ENCODE data around the gene TMBIM1.
"Not testable (repeated sequence)": the region's sequence is repeated elsewhere in the genome, so short reads cannot be mapped to it uniquely, and the experiment has no call there.

The TMBIM1 gene

DNA sequence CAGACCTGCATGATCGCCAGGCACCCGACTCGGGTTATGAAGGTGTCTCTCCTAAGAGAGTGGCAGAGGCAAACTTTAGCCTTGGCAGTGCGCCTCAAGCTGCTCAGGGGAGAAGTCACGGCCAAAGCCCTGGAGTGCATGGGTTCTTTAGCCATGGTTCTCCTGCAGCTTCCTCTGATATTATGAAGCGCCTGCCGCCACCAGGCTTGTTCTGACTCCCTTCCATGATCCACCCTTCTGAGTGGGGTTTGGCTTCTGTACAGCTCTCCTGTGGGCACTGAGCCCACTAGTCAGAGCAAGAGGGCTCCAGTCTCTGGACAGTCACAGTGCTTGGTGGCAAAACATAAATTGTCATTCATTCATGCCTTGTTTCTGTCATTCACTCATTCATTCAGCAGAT, 25.9 kb upstream of the TMBIM1 start:
- DNase-seq (ENCODE audit: low spot score) = no peak

DNA sequence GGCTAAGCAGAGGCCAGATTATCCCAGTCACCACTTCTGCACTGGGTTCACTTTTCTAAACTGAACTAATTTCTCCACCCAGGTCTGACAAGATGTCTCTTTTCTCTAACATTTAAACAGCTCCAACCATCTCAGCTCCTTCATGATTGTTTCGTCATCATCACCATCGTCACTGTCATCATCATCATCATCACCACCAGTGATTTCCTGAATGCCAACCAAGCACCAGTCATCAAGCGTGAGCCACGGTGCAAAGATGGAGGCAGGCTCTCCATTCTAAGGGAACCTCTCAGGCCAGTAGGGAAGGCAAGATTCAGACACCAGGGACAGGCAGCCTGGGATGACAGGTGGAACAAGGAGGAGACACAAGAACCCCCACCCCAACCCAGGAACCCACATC, 25.5 kb upstream of the TMBIM1 start:
- no peak for DNase-seq (ENCODE audit: low spot score)

DNA sequence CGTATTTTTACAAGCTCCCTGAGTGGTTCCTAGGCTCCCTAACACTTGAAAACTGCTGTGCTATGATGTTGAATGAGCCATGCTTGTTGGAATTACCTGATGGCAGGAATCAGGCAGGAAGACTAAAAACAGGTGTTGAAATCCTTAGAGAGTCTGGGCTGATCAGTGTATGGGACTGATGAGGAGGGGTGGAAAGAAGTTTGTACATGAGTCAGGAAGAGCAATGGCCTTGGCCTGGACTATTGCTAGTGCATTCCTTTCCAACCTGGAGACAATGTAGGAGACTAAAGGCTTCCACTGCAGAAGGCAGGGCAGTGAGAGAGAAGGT, 25.0 kb upstream of the TMBIM1 start:
- no peak for DNase-seq (ENCODE audit: low spot score)

DNA sequence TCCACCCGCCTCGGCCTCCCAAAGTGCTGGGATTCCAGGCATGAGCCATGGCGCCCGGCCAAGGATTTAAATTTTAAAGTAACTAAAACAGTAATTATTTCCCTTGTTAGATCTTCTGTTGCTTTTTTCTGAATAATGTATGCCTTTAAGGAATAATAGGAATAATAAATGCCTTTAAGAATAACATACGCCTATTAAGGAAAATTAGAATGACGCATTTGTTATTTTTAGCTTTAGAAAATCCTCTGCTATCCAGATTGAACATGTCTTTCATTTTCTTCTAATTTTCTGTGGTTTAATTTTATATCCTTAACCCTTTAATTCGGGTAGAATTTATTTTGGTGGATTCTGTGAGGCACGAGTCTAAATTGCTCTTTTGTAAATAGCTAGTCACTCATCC, 23.1 kb upstream of the TMBIM1 start:
- DNase-seq (ENCODE audit: low spot score) = no peak

DNA sequence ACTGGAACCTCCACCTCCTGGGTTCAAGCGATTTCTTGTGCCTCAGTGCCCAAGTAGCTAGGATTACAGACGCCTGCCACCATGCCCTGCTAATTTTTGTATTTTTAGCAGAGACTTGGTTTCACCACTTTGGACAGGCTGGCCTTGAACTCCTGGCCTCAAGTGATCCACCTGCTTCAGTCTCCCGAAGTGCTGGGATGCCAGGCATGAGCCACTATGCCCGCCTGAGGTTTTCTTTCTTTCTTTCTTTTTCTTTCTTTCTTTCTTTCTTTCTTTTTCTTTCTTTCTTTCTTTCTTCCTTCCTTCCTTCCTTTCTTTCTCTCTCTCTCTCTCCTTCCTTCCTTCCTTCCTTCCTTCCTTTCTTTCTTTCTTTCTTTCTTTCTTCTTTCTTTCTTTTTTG, 22.5 kb upstream of the TMBIM1 start:
- not testable (repeated sequence) for DNase-seq (ENCODE audit: low spot score)

DNA sequence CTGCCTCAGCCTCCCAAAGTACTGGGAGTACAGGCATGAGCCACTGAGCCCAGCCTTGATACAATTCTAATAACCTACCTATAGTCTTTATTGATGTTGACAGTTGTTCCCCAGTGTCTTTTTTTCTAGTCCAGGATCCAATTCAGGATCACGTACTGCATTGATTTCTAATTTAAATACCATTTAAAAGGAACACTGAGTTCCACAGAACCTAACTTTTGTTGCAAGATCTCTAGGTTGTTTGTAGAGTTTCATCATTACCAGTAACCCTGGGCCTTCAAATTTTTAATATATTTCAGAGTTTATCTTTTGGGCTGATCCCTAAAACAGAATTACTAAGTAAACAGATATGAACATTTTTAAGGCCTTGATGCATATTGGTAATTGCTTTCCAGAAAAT, 21.1 kb upstream of the TMBIM1 start:
- DNase-seq (ENCODE audit: low spot score) = no peak

DNA sequence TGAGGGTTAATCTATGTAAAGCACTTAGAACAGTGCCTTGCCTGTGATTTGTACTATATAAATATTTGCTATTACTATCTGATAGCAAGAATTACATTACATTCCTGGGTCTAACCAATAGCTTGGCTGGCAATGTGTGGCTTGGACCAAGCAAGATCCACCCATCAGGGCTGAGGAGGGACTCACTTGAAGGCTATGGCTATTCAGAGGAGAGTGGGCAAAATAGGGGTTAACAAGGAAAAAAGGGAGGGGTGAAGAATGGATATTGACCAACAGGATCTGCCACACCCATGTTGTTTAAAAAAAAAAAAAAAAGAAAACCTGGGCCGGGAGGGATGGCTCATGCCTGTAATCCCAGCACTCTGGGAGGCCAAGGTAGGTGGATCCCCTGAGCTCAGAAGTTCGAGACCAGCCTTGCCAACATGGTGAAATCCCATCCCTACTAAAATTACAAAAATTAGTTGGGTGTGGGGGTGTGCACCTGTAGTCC, 20.0 kb upstream of the TMBIM1 start:
- DNase-seq (ENCODE audit: low spot score) = no peak

DNA sequence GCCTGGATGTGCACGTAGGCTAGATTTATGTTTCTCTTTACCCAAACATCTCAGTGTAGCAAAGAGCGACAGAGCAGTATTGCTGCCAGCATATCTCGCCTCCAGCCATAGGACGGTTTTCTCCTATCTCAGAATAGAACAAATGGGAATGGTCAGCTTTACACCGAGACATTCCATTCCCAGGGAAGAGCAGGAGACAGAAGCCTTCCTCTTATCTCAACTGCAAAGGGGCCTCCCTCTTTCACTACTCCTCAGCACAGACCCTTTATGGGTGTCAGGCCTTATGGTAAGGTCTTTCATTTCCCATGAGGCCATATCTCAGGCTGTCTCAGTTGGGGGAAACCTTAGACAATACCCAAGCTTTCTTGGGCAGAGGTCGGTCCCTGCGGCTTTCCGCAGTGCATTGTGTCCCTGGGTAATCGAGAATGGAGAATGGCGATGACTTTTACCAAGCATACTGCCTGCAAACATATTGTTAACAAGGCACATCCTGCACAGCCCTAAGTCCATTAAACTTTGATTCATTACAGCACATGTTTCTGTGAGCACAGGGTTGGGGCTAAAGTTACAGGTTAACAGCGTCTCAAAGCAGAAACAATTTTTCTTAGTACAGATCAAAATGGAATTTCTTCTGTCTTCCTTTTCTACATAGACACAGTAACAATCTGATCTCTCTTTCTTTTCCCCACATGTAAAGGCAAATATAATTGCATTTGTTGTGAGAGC, 19.4 kb upstream of the TMBIM1 start:
- DNase-seq (ENCODE audit: low spot score) = not testable (repeated sequence)

DNA sequence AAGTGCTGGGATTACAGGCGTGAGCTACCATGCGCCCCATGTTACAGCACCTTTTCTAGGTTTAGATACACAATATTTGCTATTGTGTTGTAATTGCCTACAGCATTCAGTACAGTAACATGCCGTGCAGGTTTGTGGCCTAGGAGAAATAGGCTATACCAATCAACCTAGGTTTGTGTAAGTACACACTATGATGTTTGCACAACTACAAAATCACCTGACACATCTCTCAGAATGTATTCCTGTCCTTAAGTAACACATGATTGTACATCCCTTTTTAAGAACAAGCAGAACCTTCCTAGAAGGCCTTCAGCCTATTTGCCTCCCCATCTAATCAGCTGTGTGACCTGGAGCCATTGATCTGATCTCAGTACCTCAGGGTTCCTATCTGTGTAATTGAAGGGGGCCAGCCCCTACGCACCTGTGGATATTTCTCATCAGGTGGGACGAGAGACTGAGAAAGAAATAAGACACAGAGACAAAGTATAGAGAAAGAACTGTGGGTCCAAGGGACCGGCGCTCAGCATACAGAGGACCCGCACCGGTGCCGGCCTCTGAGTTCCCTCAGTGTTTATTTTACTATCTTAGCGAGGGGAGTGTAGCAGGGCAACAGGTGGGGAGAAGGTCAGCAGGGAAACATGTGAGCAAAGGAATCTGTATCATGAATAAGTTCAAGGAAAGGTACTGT, 18.7 kb upstream of the TMBIM1 start:
- DNase-seq (ENCODE audit: low spot score) = no peak

DNA sequence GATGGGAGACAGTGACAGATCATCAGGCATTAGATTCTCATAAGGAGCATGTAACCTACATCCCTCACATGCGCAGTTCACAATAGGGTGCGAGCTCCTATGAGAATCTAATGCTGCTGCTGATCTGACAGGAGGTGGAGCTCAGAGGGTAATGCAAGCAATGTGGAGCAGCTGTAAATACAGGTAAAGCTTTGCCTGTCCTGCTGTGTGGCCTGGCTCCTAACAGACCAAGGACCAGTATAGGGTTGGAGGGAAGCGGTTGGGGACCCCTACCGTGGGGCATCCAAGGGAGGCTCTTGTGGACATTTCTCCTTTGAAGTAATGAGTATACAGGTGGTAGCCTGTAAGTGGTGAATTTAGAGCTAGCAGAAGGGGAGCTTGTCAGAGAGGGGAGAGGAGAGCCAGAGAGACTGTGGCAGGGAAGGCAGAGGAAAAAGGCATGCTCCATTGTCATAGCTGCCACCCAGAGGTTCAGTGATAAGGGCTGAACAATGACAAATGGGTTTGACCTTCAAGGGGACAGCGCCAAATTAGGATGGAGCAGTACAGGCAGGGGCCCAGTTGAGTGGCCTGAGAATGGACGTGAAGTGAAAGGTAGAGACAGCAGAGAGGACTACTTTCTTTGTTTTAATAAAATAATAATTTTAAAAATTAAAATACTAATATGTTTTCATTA, 15.2 kb upstream of the TMBIM1 start:
- no peak for DNase-seq (ENCODE audit: low spot score)

DNA sequence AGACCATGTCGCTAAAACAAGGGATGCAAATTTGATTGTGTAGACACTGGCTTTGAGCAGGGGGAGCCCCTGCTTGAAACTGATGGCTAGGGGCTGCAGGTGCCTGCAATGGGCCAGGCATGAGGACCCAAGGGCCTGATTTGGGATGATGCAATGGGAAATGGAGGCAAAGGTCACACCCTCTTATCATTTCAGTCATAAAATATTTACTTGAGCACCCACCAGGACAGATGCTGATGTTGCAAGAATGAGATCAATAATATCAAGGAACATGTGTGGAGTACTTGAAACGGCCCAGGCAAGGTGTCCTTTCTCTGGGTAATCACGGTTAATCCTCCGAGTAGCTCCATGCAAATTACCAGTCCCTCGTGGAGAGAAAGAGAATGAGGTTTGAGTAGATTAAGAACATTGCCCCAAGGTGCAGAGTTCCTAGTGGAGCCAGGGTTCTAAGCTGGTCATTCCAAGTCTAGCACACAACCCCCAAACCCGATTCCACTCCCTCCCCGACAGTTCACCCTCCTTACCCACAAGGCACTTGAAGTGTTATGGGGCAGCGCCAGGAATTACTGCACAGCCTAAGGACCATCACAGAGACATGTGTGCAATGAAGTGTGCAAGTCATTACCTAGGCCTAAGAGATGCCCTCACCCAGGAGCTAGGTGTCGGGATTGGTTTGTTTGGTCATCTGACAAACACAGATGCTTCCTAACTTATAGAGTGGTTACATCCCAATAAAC, 14.0 kb upstream of the TMBIM1 start:
- DNase-seq (ENCODE audit: low spot score) = no peak

DNA sequence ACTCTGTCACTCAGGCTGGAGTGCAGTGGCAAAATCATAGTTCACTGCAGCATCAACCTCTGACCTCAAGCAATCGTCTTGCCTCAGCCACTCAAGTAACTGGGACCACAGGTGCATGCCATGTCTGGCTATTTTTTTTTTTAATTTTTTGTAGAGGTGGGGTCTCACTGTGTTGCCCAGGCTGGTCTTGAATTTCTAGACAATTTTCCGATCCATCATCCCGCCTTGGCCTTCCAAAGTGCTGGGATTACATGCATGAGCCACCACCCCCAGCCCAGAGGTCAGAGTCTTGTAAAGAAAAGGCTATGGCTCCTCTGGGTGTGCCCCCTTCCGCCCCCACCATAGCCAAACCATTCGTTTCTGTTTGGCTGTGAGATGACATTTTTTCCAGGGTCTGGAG, 13.1 kb upstream of the TMBIM1 start:
- DNase-seq (ENCODE audit: low spot score) = no peak

DNA sequence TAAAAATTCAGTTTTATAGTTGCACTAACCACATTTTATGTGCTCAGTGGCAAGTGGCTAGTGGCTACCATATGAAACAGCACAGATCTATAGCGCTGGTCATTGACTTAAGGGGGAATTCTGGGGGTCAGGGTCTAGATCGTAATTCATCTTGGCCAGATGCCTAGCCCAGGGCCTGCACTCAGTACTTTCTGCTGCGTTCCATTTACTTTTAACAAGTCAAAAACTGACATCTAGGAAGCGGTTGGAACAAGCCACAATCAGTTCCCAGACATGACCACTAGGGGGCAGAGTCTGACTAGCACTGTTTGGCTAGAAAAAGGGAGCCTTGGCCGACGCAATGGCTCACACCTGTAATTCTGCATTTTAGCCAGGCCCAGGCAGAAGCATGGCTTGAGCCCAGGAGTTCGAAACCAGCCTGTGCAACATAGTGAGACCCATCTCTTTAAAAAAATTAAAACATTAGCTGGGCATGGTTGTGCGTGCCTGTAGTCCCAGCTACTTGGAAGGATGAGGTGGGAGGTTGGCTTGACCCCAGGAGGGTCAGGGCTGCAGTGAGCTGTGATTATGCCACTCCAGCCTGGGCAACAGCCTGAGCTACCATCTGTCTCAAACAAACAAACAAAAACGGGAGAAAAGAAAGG, 9.0 kb upstream of the TMBIM1 start:
- peak; percentile 94 for DNase-seq (ENCODE audit: low spot score)

DNA sequence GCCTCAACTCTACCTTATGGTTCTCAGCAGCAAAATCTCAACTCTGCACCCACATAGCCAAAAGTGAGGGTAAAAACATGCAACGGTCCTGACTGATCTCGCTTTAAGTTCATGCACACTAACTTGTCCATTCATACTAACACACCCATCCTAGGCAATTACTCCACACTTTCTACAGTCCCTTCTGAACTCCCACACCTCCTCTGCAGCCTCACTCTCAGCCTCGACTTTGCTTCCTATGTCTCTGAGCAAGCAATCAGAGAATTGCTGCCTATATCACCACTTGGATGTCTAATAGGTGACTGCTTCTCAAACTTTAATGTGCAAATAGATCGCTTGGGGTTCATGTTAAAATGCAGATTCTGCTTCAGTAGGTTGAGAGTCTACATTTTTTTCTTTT, 7.8 kb upstream of the TMBIM1 start:
- DNase-seq (ENCODE audit: low spot score) = no peak

DNA sequence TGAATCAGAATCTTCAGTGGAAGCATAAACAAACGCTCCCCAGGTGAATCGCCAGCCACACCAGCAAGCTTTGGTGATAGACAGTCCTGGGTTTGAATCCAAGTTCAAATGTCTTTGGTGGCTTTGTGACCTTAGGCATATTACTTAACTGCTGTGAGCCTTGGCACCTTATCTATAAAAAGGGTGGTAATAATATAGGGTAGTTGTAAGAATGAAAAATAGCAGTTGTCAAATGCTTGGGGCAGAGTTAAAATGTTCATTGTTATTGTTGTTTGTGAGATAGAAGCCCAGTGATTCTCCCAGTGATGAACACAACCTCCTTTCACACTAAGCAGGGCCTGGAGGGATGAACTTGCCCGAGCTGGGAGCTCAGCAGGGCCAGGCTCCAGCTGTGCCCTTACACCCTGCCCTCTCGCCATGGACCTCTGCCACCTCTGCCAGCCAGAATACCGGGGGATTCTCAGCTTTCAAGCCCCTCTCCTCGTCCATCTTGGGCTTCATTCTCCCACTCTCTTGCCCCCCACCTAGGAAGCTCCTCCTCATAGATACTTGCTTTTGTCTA, 6.1 kb upstream of the TMBIM1 start:
- DNase-seq (ENCODE audit: low spot score) = no peak

DNA sequence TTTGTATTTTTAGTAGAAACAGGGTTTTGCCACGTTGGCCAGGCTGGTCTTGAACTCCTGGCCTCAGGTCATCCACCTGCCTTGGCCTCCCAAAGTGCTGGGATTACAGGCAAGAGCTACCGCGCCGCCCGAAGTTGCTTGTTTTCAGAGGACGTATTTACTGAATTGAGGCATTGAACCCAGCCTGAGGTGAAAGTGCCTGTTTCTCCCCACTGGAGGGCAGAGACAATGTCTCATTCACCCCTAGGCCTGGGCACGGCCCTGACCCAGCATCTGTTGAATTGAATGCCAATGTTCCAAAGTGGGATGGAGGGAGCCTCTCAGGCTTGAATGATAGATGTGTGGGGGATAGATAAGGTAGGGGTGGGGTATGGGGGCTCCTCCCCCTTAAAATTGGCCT, 4.5 kb upstream of the TMBIM1 start:
- no peak for DNase-seq (ENCODE audit: low spot score)

DNA sequence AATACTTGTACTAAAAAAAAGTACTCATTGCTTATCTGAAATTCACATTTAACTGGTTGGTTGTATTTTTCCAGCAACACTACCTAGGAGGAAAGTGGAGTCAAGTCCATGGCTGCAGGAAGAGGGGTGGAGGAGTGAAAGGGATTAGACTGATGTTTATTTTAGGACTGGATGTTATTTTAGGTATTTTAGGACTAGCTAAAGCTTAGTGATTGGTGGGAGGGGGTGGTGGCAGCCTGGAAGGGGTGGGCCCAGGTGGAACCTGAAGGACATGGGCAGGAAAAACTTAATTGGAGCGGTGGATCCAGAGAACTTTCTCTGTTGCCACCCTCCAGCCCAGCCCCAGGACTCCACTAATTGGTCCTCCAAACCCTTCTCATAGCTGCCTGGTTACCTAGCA, 3.9 kb upstream of the TMBIM1 start:
- DNase-seq (ENCODE audit: low spot score) = no peak

DNA sequence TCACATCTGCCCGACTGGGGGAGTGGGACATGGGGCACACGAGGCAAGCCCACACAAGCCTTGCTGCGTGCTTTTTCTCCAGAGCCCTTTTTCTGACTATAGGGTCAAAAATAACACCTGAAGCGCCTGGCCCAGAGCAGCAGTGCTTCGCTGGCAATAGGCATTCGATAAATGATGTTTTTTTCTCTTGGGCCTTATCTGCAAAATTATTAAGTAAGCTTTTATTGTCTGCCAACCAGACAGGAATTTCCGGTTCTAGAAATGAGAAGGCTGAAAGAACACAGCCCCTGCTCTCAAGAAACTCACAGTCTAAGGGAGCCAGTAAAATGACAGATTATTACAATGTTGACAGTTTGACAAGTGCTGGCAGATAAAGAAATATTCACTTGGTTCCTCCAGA, 2.7 kb upstream of the TMBIM1 start:
- DNase-seq (ENCODE audit: low spot score) = no peak

DNA sequence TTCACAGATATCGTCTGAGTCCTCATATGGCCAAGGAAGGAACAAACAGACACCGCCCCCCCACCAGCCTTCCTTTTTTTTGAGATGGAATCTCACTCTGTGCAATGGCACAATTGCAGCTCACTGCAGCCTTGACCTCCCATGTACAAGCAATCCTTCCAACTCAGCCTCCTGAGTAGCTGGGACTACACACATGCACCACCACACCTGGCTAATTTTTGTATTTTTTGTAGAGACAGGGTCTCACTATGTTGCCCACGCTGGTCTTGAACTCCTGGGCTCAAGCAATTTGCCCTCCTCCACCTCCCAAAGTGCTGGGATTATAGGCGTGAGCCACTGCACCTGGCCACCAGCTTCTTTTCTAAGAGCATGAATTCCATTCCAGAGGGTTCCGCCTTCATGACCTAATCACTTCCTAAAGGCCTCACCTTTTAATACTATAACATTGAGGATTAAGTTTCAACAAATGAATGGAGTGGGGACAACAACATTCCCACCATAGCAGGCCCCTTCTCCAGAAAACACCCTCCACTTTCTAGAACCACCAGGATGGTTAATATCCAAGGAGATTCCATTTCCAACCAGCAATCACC, 2.2 kb upstream of the TMBIM1 start:
- DNase-seq (ENCODE audit: low spot score) = no peak

DNA sequence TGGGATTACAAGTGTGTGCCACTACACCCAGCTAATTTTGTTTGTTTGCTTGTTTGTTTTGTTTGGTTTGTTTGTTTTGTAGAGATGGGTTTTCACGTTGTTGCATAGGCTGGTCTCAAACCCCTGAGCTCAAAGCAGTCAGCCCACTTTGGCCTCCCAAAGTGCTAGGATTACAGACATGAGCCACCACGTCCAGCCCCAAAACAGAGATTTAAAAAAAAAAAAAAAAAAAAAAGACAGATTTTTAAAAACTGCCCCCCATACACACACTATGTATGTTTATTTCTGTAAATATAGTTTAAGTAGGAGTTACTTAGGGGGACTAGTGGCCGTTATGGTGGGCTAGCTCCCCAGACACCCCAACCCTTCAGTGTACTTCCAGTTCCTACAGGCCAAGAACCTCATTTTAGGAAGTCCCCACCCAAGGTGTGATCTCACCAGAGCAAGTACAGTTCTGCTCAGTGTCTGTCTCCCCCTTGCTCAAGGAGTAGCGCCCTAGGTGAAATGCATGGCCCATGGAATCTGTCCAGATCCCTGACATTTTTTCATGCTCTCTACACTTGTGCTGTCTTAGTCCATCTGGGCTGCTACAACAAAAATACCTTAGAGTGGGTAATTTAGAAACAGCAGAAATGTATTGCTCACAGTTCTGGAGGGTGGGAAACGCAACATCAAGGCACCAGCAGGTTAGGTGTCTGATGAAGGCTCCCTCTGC, 1.6 kb upstream of the TMBIM1 start:
- no peak for DNase-seq (ENCODE audit: low spot score)
